WTC11 (cell line): ENCODE measurements around the gene KRT6A. TPM values are rescaled to one million over a fixed set of nuclear protein-coding genes. Genes with fewer than 3 reads are reported as not detected.

Experiments used
- ATAC-seq: fragments of 200-7000 bp; cut with Tn5 transposase; 2 replicates; pipeline ENCODE4 v1.10.0; 2021; ENCODE audit warnings: mild to moderate bottlenecking, moderate library complexity
- CTCF ChIA-PET: fragments of 300-600 bp; sonication (Branson Sonifier 250); formaldehyde crosslinking; loops from one replicate; lab custom pipeline; 2021; ENCODE audit warnings: antibody characterized with exemption; lab: Charles Lee
- POLR2A ChIA-PET: fragments of 350-600 bp; sonication (Branson Sonifier 250); formaldehyde crosslinking; loops from one replicate; lab custom pipeline; 2021; ENCODE audit warnings: antibody characterized with exemption; lab: Charles Lee
- DNase-seq: peaks from one replicate; pipeline ENCODE4 v3.0.0; 2021; ENCODE audit warnings: low spot score
- H3K27ac Mint-ChIP-seq: 2 replicates; pipeline ENCODE4 v1.8.0; 2021; ENCODE audit warnings: mixed read lengths
- H3K27me3 Mint-ChIP-seq: 2 replicates; pipeline ENCODE4 v1.8.0; 2021; ENCODE audit warnings: low read depth, mild to moderate bottlenecking, moderate library complexity, mixed read lengths
- H3K36me3 Mint-ChIP-seq: 2 replicates; pipeline ENCODE4 v1.8.0; 2021; ENCODE audit warnings: mixed read lengths
- H3K4me1 Mint-ChIP-seq: 2 replicates; pipeline ENCODE4 v1.8.0; 2022; ENCODE audit warnings: mixed read lengths
- H3K4me3 Mint-ChIP-seq: 2 replicates; pipeline ENCODE4 v1.8.0; 2021; ENCODE audit warnings: mild to moderate bottlenecking, moderate library complexity, mixed read lengths
- H3K9me3 Mint-ChIP-seq: 2 replicates; pipeline ENCODE4 v1.8.0; 2021; ENCODE audit warnings: mixed read lengths
- ERG ChIP-seq: fragments of 250-450 bp; sonication (Bioruptor Pico); IDR thresholded peaks from 2 replicates; pipeline ENCODE4 v1.8.0; 2021; ENCODE audit warnings: mild to moderate bottlenecking
- JAZF1 ChIP-seq: fragments of 250-450 bp; sonication (Bioruptor Pico); IDR thresholded peaks from 2 replicates; pipeline ENCODE4 v1.9.0; 2021; ENCODE audit warnings: moderate library complexity, mild to moderate bottlenecking, inconsistent platforms
- JUN ChIP-seq: sonication (generic); formaldehyde crosslinking; IDR thresholded peaks from 2 replicates; pipeline ENCODE4 v1.8.0; 2023; ENCODE audit warnings: mild to moderate bottlenecking, missing genetic modification reagents
- NR1H2 ChIP-seq: sonication (generic); formaldehyde crosslinking; IDR thresholded peaks from 2 replicates; pipeline ENCODE4 v1.9.0; 2021; ENCODE audit warnings: mild to moderate bottlenecking, moderate library complexity, missing genetic modification reagents
- RELA ChIP-seq: sonication (generic); formaldehyde crosslinking; IDR thresholded peaks from 2 replicates; pipeline ENCODE4 v1.8.1; 2022; ENCODE audit warnings: missing genetic modification reagents, mild to moderate bottlenecking, borderline replicate concordance
- USF1 ChIP-seq: sonication (generic); formaldehyde crosslinking; IDR thresholded peaks from 2 replicates; pipeline ENCODE4 v1.8.0; 2022; ENCODE audit warnings: mild to moderate bottlenecking, missing genetic modification reagents
- ZSCAN18 ChIP-seq: fragments of 250-450 bp; sonication (Bioruptor Pico); IDR thresholded peaks from 2 replicates; pipeline ENCODE4 v2.1.2; 2022; ENCODE audit warnings: mild to moderate bottlenecking, moderate library complexity
- total RNA-seq: library from RNA; stranded (reverse); gene quantifications from 3 replicates; pipeline ENCODE4 v1.2.3, GENCODE V29; 2021
- TF ChIP-seq, protein P1 (sequence below): sonication (generic); formaldehyde crosslinking; IDR thresholded peaks from 2 replicates; pipeline ENCODE4 v1.8.1; 2023; ENCODE audit warnings: mild to moderate bottlenecking, missing genetic modification reagents, borderline replicate concordance
- TF ChIP-seq, protein P2 (sequence below): sonication (generic); formaldehyde crosslinking; IDR thresholded peaks from 2 replicates; pipeline ENCODE4 v1.8.0; 2023; ENCODE audit warnings: mild to moderate bottlenecking, missing genetic modification reagents
- TF ChIP-seq, protein P3 (sequence below): sonication (generic); formaldehyde crosslinking; IDR thresholded peaks from 2 replicates; pipeline ENCODE4 v1.8.0; 2023; ENCODE audit warnings: missing genetic modification reagents
- TF ChIP-seq, protein P4 (sequence below): sonication (generic); formaldehyde crosslinking; IDR thresholded peaks from 2 replicates; pipeline ENCODE4 v1.8.1; 2023; ENCODE audit warnings: mild to moderate bottlenecking, missing genetic modification reagents, moderate library complexity
- TF ChIP-seq, protein P5 (sequence below): sonication (generic); formaldehyde crosslinking; IDR thresholded peaks from 2 replicates; pipeline ENCODE4 v1.8.1; 2022; ENCODE audit warnings: mild to moderate bottlenecking, missing genetic modification reagents, moderate library complexity, borderline replicate concordance
- TF ChIP-seq, protein P6 (sequence below): sonication (generic); formaldehyde crosslinking; IDR thresholded peaks from 2 replicates; pipeline ENCODE4 v1.8.1; 2023; ENCODE audit warnings: mild to moderate bottlenecking, missing genetic modification reagents
- TF ChIP-seq, protein P7 (sequence below): sonication (generic); formaldehyde crosslinking; conservative IDR thresholded peaks from 2 replicates; pipeline ENCODE4 v1.8.1; 2023; ENCODE audit warnings: mild to moderate bottlenecking, low read depth, missing genetic modification reagents, moderate library complexity

Gene KRT6A
- total RNA-seq, 1 experiment from 2014 or later: not detected

GRCh38 chr12:52527121-52527800, 34.2 kb upstream of the KRT6A start (continued):
- TF ChIP-seq RELA (CRISPR knock-in tag) (no peak), ERG (CRISPR knock-in tag) (no peak)
- TF ChIP-seq, protein P1, sequence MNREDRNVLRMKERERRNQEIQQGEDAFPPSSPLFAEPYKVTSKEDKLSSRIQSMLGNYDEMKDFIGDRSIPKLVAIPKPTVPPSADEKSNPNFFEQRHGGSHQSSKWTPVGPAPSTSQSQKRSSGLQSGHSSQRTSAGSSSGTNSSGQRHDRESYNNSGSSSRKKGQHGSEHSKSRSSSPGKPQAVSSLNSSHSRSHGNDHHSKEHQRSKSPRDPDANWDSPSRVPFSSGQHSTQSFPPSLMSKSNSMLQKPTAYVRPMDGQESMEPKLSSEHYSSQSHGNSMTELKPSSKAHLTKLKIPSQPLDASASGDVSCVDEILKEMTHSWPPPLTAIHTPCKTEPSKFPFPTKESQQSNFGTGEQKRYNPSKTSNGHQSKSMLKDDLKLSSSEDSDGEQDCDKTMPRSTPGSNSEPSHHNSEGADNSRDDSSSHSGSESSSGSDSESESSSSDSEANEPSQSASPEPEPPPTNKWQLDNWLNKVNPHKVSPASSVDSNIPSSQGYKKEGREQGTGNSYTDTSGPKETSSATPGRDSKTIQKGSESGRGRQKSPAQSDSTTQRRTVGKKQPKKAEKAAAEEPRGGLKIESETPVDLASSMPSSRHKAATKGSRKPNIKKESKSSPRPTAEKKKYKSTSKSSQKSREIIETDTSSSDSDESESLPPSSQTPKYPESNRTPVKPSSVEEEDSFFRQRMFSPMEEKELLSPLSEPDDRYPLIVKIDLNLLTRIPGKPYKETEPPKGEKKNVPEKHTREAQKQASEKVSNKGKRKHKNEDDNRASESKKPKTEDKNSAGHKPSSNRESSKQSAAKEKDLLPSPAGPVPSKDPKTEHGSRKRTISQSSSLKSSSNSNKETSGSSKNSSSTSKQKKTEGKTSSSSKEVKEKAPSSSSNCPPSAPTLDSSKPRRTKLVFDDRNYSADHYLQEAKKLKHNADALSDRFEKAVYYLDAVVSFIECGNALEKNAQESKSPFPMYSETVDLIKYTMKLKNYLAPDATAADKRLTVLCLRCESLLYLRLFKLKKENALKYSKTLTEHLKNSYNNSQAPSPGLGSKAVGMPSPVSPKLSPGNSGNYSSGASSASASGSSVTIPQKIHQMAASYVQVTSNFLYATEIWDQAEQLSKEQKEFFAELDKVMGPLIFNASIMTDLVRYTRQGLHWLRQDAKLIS (CRISPR knock-in tag): no peak
- TF ChIP-seq, protein P2, sequence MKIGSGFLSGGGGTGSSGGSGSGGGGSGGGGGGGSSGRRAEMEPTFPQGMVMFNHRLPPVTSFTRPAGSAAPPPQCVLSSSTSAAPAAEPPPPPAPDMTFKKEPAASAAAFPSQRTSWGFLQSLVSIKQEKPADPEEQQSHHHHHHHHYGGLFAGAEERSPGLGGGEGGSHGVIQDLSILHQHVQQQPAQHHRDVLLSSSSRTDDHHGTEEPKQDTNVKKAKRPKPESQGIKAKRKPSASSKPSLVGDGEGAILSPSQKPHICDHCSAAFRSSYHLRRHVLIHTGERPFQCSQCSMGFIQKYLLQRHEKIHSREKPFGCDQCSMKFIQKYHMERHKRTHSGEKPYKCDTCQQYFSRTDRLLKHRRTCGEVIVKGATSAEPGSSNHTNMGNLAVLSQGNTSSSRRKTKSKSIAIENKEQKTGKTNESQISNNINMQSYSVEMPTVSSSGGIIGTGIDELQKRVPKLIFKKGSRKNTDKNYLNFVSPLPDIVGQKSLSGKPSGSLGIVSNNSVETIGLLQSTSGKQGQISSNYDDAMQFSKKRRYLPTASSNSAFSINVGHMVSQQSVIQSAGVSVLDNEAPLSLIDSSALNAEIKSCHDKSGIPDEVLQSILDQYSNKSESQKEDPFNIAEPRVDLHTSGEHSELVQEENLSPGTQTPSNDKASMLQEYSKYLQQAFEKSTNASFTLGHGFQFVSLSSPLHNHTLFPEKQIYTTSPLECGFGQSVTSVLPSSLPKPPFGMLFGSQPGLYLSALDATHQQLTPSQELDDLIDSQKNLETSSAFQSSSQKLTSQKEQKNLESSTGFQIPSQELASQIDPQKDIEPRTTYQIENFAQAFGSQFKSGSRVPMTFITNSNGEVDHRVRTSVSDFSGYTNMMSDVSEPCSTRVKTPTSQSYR (CRISPR knock-in tag): no peak
- TF ChIP-seq, protein P3, sequence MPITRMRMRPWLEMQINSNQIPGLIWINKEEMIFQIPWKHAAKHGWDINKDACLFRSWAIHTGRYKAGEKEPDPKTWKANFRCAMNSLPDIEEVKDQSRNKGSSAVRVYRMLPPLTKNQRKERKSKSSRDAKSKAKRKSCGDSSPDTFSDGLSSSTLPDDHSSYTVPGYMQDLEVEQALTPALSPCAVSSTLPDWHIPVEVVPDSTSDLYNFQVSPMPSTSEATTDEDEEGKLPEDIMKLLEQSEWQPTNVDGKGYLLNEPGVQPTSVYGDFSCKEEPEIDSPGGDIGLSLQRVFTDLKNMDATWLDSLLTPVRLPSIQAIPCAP (CRISPR knock-in tag): no peak
- TF ChIP-seq, protein P4, sequence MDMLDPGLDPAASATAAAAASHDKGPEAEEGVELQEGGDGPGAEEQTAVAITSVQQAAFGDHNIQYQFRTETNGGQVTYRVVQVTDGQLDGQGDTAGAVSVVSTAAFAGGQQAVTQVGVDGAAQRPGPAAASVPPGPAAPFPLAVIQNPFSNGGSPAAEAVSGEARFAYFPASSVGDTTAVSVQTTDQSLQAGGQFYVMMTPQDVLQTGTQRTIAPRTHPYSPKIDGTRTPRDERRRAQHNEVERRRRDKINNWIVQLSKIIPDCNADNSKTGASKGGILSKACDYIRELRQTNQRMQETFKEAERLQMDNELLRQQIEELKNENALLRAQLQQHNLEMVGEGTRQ: no peak
- TF ChIP-seq, all 79 proteins: peak for 0

DNA sequence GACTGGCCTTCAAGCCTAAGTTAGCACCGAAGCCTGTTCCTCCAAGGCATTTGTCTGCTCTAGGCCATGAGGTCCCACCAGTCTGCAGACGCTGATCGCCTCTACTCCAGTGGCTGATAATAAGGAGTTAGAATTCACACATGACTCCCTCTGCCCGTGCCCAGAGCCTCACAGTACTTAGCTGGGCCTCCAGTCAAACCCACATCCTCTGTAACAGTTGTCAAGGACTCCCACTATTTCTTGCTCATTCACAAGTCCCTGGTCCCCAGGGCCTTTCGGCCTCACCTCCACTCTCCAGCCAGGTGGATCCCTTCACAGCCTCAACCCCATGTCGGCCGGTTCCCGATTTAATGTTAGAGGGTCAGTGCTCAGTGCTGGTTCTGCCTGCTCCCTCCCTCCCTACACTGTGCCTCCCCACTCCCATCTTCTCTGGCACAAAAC, 33.5 kb upstream of the KRT6A start:
- Mint-ChIP-seq H3K4me1 (peaks cover 5% of the 10 kb centered on the region), H3K27ac (no peak overlapping the region), H3K36me3 (no peaks in the 10 kb centered on the region), H3K9me3 (no peaks in the 10 kb centered on the region), H3K4me3 (no peak overlapping the region), H3K27me3 (no peaks in the 10 kb centered on the region)
- no peak for ATAC-seq
- ChIA-PET POLR2A (no interaction called here), CTCF (no interaction called here)
- DNase-seq: no peak
- TF ChIP-seq, protein P5, sequence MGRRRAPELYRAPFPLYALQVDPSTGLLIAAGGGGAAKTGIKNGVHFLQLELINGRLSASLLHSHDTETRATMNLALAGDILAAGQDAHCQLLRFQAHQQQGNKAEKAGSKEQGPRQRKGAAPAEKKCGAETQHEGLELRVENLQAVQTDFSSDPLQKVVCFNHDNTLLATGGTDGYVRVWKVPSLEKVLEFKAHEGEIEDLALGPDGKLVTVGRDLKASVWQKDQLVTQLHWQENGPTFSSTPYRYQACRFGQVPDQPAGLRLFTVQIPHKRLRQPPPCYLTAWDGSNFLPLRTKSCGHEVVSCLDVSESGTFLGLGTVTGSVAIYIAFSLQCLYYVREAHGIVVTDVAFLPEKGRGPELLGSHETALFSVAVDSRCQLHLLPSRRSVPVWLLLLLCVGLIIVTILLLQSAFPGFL (CRISPR knock-in tag): no peak
- TF ChIP-seq, protein P6, sequence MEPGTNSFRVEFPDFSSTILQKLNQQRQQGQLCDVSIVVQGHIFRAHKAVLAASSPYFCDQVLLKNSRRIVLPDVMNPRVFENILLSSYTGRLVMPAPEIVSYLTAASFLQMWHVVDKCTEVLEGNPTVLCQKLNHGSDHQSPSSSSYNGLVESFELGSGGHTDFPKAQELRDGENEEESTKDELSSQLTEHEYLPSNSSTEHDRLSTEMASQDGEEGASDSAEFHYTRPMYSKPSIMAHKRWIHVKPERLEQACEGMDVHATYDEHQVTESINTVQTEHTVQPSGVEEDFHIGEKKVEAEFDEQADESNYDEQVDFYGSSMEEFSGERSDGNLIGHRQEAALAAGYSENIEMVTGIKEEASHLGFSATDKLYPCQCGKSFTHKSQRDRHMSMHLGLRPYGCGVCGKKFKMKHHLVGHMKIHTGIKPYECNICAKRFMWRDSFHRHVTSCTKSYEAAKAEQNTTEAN (CRISPR knock-in tag): no peak
- TF ChIP-seq, protein P7, sequence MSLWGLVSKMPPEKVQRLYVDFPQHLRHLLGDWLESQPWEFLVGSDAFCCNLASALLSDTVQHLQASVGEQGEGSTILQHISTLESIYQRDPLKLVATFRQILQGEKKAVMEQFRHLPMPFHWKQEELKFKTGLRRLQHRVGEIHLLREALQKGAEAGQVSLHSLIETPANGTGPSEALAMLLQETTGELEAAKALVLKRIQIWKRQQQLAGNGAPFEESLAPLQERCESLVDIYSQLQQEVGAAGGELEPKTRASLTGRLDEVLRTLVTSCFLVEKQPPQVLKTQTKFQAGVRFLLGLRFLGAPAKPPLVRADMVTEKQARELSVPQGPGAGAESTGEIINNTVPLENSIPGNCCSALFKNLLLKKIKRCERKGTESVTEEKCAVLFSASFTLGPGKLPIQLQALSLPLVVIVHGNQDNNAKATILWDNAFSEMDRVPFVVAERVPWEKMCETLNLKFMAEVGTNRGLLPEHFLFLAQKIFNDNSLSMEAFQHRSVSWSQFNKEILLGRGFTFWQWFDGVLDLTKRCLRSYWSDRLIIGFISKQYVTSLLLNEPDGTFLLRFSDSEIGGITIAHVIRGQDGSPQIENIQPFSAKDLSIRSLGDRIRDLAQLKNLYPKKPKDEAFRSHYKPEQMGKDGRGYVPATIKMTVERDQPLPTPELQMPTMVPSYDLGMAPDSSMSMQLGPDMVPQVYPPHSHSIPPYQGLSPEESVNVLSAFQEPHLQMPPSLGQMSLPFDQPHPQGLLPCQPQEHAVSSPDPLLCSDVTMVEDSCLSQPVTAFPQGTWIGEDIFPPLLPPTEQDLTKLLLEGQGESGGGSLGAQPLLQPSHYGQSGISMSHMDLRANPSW: no peak
- TF ChIP-seq JUN (CRISPR knock-in tag) (no peak), NR1H2 (CRISPR knock-in tag) (no peak), ZSCAN18 (CRISPR knock-in tag) (no peak), JAZF1 (CRISPR knock-in tag) (no peak), USF1 (CRISPR knock-in tag) (no peak)
